GM06990 (cell line): ENCODE results near the gene SLC44A5.
"Not testable (repeated sequence)": the region's sequence is repeated elsewhere in the genome, so short reads cannot be mapped to it uniquely, and the experiment has no call there.

Experiments used
- DNase-seq: peaks from one replicate; pipeline ENCODE4 v3.0.0-alpha.2; 2011; ENCODE audit not compliant: insufficient read length; ENCODE audit errors: extremely low read depth
- H3K27me3 ChIP-seq: replicated peaks from 2 replicates; pipeline ENCODE4 v1.6.0; 2011; ENCODE audit warnings: low read length; ENCODE audit not compliant: control insufficient read depth, insufficient read depth
- H3K36me3 ChIP-seq: 2 replicates; pipeline ENCODE4 v1.5.1; 2011; ENCODE audit warnings: low read length; ENCODE audit not compliant: control insufficient read depth, insufficient read depth
- H3K4me3 ChIP-seq: replicated peaks from 2 replicates; pipeline ENCODE4 v1.5.1; 2011; ENCODE audit warnings: low read depth, mild to moderate bottlenecking, control low read depth, low read length
- CTCF ChIP-seq: IDR thresholded peaks from 2 replicates; pipeline ENCODE4 v1.5.1; 2011; ENCODE audit warnings: low read length, control low read depth, mild to moderate bottlenecking, inconsistent platforms; ENCODE audit not compliant: insufficient read depth, poor library complexity, severe bottlenecking

SLC44A5 gene

GRCh38 chr1:75198163-75198562 lies 412.8 kb downstream of the SLC44A5 start:
- Histone ChIP-seq H3K27me3 (no peaks in the 10 kb centered on the region), H3K36me3 (no peaks in the 10 kb centered on the region), H3K4me3 (no peak overlapping the region)
- DNase-seq: no peak
- no peak for TF ChIP-seq CTCF

GRCh38 chr1:75188892-75189291 lies 422.0 kb downstream of the SLC44A5 start:
- TF ChIP-seq CTCF: no peak
- Histone ChIP-seq H3K36me3 (no peaks in the 10 kb centered on the region), H3K4me3 (no peak overlapping the region), H3K27me3 (no peaks in the 10 kb centered on the region)
- no peak for DNase-seq

GRCh38 chr1:75181214-75181955 lies 429.5 kb downstream of the SLC44A5 start:
- H3K36me3 ChIP-seq, H3K27me3 ChIP-seq, DNase-seq, H3K4me3 ChIP-seq: not testable (repeated sequence)

GRCh38 chr1:75174031-75174760 lies 436.7 kb downstream of the SLC44A5 start:
- DNase-seq: no peak
- no peak overlapping the region for H3K4me3 ChIP-seq
- TF ChIP-seq CTCF: no peak
- H3K27me3 ChIP-seq: no peaks in the 10 kb centered on the region
- no peaks in the 10 kb centered on the region for H3K36me3 ChIP-seq

GRCh38 chr1:75172556-75172955 lies 438.4 kb downstream of the SLC44A5 start:
- H3K4me3 ChIP-seq: no peak overlapping the region
- no peaks in the 10 kb centered on the region for H3K27me3 ChIP-seq
- no peak for TF ChIP-seq CTCF
- no peak for DNase-seq
- H3K36me3 ChIP-seq: no peaks in the 10 kb centered on the region

- Histone ChIP-seq H3K36me3 (no peaks in the 10 kb centered on the region), H3K4me3 (no peak overlapping the region), H3K27me3 (no peaks in the 10 kb centered on the region)
- no peak for TF ChIP-seq CTCF
- no peak for DNase-seq
Measured at GRCh38 chr1:75171876-75172275, 439.0 kb downstream of the SLC44A5 start.
